ENCODE results near the gene MAPK8IP1. TPM values are rescaled to one million over a fixed set of nuclear protein-coding genes. Genes with fewer than 3 reads are reported as not detected.

MAPK8IP1 gene
- total RNA-seq, 4 donors from 2014 or later, result 9.5 to 25.1 (median 17.4) TPM

DNA sequence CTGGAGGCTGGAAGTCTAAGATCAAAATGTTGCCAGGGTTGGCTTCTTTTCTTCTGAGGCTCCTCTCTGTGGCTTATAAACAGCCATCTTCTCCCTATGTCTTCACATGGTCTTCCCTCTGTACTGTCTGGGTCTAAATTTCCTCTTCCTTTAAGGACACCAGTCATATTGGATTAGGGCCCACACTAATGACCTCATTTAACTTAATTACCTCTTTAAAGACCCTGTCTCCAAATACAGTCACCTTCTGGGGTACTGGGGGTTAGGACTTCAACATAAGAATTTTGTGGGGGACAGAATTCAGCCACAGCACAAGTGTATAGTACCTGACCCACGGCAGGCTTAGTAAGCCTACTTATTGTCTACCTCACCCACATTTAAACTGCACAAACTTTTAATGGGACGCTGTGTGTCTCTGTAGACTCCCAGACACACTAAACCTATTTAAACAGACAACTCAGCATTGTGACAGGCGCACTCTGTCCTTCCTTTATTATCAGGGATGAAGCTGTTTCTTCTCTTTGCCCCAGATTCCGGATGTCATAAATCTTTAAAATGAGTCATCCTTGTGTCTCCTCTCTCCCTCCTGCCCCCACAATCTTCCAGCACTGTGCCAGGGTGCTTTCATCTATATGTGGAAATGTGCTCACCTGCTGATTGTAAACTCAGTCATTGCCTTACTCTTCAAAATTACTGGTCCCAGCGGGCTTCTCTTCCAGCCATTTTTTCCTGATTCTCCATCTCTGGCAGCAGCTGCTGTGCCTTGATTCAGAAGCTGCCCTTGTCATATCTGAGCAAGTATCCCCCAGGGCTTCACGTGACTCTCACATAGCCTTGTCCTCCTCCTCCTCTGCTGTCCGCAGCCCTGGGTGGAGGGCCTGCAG lies 5.4 kb upstream of the MAPK8IP1 start:
- no peak overlapping the region for H3K27ac ChIP-seq
- H3K36me3 ChIP-seq, result peaks cover 36 to 48% of the 10 kb centered on the region in 2 donors
- no peak overlapping the region for H3K4me3 ChIP-seq (replicated peaks in 1 of 3)
- H3K4me1 ChIP-seq, result no peaks in the 10 kb centered on the region
- no peak for TF ChIP-seq POLR2A (IDR thresholded peaks at IDR 0.05)
- TF ChIP-seq CTCF (IDR thresholded peaks at IDR 0.05), result no peak
- intact Hi-C loops (cut with DNase I), result no loop called here
- H3K9me3 ChIP-seq, result no peaks in the 10 kb centered on the region
- WGBS, 2 donors, result 88 to 93% methylated on average over 7 of the region's 7 CpGs
- no peak for DNase-seq
- H3K27me3 ChIP-seq, result no peaks in the 10 kb centered on the region

DNA sequence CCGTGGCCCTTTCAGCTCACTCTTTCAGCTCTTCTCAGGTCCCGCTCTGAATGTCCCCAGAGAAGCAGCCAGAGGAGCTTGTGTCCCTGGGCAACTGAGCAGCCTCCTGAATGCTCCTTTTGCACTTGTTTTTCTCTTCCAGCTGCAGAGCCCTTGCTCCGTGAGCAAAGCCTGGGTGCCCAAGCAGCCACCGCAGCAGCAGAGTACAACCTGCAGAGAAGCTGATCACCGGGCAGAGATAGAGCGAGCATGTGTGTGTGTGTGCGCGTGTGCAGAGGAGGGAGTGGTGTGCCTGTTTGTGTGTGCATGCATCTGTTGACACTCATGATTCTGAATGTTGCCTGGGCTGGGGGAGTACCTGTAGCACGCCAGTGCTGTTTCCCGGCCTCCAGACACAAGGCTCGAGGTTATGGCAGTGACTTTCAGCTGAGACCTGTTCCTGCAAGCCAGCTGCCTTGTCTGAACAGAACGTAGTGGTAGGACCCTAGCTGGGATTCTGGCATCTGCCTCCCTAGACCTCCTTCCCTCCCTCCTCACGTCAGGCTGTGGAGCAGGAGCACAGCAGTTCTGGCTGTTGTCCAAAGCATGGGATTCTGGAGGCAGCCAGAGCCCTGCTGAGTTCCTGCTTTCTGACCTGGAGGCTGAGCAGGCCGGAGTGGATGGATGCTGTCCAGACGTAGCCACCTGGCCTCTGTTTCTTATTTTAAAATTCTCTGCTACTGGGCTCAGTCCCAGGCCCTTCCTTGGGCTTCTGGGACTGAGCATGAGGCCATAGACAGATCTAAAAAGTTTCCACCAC lies 4.5 kb upstream of the MAPK8IP1 start:
- 91 to 93% methylated on average over 12 to 15 of the region's 15 CpGs for WGBS, 2 donors
- no peak for DNase-seq
- Histone ChIP-seq H3K27me3 (no peaks in the 10 kb centered on the region), H3K27ac (no peak overlapping the region), H3K4me3 (replicated peaks in 1 of 3) (no peak overlapping the region), H3K4me1 (peaks cover 3% of the 10 kb centered on the region in 2 donors), H3K9me3 (no peaks in the 10 kb centered on the region), H3K36me3 (peaks cover 36 to 46% of the 10 kb centered on the region in 2 donors)
- intact Hi-C loops (cut with DNase I), result no loop called here
- TF ChIP-seq CTCF (IDR thresholded peaks at IDR 0.05) (no peak), POLR2A (IDR thresholded peaks at IDR 0.05) (no peak)

DNA sequence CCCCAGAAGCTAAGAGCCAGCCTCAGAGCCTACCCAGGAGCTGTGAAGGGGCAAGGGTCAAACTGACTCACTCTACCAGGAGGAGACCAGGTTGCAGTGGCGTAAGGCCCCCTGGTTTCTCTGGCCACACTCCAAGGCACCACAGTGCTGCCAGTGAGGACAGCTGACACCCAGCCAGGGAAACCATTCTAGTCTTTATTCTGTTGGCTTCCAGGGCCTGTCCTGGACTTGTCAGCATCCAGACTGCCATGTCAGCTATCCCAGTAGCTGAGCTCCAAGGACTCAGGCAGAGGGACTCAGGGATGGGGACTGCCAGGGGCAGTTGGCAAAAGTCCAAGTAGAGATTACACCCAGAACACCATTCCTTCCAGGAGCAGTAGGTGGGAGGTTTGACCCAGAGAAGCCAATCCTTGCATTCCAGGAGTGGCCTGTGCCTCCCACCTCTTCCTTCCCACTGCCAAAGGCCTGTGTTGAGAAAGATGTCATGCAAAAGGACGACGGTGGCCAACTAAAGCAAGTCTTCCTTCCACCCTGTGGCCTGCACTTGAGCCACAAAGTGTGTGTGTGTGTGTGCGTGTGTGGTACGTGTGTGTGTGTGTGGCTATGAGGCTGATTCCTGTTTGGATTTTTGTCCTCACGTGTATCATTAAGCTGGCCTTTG lies 3.6 kb upstream of the MAPK8IP1 start:
- no peak for DNase-seq
- Histone ChIP-seq H3K4me1 (peaks cover 4 to 5% of the 10 kb centered on the region in 2 donors), H3K36me3 (peaks cover 33 to 37% of the 10 kb centered on the region in 2 donors)

DNA sequence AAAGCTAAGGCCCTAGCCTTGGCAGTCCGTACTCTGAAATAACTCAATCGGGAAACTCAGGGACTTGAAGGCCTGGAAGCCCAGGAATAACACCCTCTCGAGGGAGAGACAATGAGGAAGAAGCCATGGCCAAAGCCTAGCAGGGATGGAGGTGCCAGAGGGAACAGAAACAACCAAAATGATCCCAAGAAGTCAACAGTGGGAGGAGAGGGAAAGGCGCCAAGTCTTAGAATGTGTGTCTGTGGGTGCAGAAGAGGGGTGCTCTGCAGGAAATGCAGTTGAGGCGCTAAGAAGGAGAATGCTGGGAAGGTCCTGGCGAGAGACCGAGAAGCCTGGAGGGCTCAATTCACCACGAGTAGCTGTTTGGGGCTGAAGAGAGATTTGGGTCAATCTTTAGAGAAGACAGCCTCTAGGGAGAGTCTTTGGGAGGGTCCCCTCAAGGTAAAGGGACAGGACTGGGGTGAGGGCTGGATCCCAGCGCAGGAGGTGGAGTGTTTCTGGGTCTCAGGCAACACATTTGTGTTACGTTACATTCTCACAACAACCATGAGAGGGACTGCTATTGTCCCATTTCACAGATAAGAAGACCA lies 760 bp upstream of the MAPK8IP1 start:
- TF ChIP-seq POLR2A (IDR thresholded peaks at IDR 0.05) (no peak), CTCF (IDR thresholded peaks at IDR 0.05) (no peak)
- Histone ChIP-seq H3K4me3 (replicated peaks in 1 of 3) (no peak overlapping the region), H3K4me1 (peaks cover 4 to 5% of the 10 kb centered on the region in 2 donors), H3K9me3 (no peaks in the 10 kb centered on the region), H3K36me3 (peaks cover 21 to 26% of the 10 kb centered on the region in 2 donors), H3K27ac (no peak overlapping the region), H3K27me3 (no peaks in the 10 kb centered on the region)
- WGBS, 2 donors, result 83 to 86% methylated on average over 10 of the region's 10 CpGs
- intact Hi-C loops (cut with DNase I), result no loop called here
- no peak for DNase-seq

More for the DNA sequence above, 3.6 kb upstream of the MAPK8IP1 start:
- H3K4me3 ChIP-seq (replicated peaks in 1 of 3), result no peak overlapping the region
- WGBS, 2 donors, result 78 to 94% methylated on average over 6 of the region's 6 CpGs
- no peak overlapping the region for H3K27ac ChIP-seq
- H3K9me3 ChIP-seq, result no peaks in the 10 kb centered on the region
- no peak for TF ChIP-seq POLR2A (IDR thresholded peaks at IDR 0.05)
- no peak for TF ChIP-seq CTCF (IDR thresholded peaks at IDR 0.05)
- intact Hi-C loops (cut with DNase I), result no loop called here
- H3K27me3 ChIP-seq, result no peaks in the 10 kb centered on the region

All from thyroid gland (tissue), 4 donors.